ENCODE measurements around the gene RPL31.

The RPL31 gene

DNA sequence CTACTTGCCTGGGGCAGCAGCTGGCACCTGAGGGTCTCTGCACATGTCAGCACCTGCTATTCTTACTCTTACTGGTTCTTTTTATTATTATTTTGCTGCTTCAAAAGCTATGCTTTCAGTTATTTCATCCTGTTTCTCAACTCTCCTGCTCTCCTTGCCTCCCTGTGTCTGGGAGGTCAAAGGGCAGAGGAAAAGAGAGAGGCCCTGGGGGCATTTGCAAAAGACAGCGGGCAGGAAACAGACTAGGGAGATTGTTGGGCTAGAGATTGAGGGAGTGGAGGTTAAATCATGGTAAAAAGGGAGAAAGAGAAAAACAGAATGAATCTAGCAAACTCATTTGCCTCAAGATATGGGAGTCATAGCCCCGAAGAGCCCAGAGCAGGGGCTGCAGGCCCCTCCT, 21.1 kb upstream of the RPL31 start:
- in situ Hi-C loops (cut with HindIII; ENCODE audit: low pct_ligation_motif_present, low sequenced_read_pairs) = no loop called here
- H3K36me3 ChIP-seq (replicated peaks) = peaks cover 37% of the 10 kb centered on the region
- no peak overlapping the region for H3K27ac ChIP-seq
- H3K4me3 ChIP-seq (ENCODE audit: low read depth, low read length) = no peak overlapping the region
- TF ChIP-seq, protein P1, sequence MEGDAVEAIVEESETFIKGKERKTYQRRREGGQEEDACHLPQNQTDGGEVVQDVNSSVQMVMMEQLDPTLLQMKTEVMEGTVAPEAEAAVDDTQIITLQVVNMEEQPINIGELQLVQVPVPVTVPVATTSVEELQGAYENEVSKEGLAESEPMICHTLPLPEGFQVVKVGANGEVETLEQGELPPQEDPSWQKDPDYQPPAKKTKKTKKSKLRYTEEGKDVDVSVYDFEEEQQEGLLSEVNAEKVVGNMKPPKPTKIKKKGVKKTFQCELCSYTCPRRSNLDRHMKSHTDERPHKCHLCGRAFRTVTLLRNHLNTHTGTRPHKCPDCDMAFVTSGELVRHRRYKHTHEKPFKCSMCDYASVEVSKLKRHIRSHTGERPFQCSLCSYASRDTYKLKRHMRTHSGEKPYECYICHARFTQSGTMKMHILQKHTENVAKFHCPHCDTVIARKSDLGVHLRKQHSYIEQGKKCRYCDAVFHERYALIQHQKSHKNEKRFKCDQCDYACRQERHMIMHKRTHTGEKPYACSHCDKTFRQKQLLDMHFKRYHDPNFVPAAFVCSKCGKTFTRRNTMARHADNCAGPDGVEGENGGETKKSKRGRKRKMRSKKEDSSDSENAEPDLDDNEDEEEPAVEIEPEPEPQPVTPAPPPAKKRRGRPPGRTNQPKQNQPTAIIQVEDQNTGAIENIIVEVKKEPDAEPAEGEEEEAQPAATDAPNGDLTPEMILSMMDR (IDR thresholded peaks at IDR 0.05; ENCODE audit: low read depth, low read length, missing control alignments) = no peak
- no peaks in the 10 kb centered on the region for H3K27me3 ChIP-seq (replicated peaks)
- DNase-seq = no peak

DNA sequence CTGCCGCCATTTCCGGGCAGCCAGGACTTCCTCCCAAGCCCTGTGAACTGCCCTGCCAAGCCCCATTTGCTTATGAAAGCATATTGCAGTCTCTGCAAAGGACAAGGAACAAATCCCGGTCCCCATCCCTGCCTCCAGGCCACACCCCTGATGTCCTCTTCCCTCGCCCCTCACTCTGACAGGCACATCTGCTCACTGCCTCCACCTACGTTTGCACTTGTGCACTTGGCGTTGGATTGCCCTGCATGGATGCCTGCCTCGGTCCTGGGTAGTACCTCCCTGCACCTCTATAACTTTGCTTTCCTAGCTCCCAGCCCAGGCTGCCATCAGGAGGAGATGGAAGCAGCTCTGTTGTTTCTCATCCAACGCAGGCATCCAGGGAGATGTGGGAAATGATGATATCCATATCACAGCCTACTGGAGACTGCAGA, 19.6 kb upstream of the RPL31 start:
- TF ChIP-seq, protein P1 (IDR thresholded peaks at IDR 0.05; ENCODE audit: low read depth, low read length, missing control alignments) = no peak
- peaks cover 31% of the 10 kb centered on the region for H3K36me3 ChIP-seq (replicated peaks)
- no peak for DNase-seq
- in situ Hi-C loops (cut with HindIII; ENCODE audit: low pct_ligation_motif_present, low sequenced_read_pairs) = no loop called here
- no peak overlapping the region for H3K27ac ChIP-seq
- no peaks in the 10 kb centered on the region for H3K27me3 ChIP-seq (replicated peaks)
- H3K4me3 ChIP-seq (ENCODE audit: low read depth, low read length) = no peak overlapping the region

DNA sequence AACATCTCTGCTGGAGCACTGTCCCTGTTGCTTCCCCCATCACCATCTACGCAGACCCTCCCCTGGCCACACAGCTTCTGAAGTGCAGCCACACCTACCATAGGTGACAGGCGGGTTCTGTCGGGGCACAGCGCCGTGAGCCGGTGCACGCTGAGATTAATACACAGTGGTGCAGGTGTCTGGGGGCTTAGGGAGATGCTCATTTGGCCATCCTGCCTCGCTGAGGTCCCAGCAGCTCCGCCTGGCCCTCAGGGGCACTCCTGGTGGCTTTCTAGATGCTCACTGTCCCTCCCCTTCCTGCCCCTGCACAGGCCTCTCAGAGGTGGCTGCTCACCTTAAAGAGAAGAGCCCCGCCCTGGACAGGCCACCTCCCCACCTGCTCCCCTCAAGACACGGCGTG, 18.9 kb upstream of the RPL31 start:
- in situ Hi-C loops (cut with HindIII; ENCODE audit: low pct_ligation_motif_present, low sequenced_read_pairs) = no loop called here
- Histone ChIP-seq H3K4me3 (ENCODE audit: low read depth, low read length) (no peak overlapping the region), H3K27me3 (replicated peaks) (no peaks in the 10 kb centered on the region), H3K27ac (no peak overlapping the region), H3K36me3 (replicated peaks) (peaks cover 34% of the 10 kb centered on the region)
- TF ChIP-seq, protein P1 (IDR thresholded peaks at IDR 0.05; ENCODE audit: low read depth, low read length, missing control alignments) = no peak
- DNase-seq = no peak

DNA sequence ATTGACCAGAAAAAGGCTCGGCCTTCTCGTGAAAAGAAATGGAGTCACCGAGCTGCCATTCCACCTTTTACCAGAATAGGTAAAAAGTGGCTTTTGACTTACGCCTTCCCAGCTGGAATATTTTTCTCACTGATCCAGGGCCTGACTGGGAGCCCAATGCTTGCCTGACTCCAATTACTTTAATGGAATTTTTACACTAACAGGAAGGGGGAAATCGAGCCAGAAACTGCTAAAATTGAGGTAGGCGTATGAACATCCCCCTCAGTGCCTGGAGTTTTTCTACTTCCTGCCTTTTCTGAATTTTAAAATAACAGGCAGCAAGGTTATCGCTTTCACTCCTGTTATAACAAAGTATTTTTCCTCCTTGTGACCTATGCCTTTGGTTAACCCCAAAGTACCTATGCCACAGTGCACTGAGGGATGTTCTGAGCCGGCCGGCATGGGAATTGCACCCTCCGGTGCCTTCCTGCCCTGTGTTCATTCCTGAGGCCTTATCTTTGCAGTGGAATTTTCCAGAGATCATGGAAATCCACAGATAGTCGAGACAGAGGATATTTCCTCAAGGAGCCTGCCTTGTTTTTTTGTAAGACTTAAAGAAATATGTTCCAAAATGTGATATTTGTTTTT, 18.3 kb upstream of the RPL31 start:
- Histone ChIP-seq H3K4me3 (ENCODE audit: low read depth, low read length) (no peak overlapping the region), H3K27me3 (replicated peaks) (no peaks in the 10 kb centered on the region), H3K27ac (no peak overlapping the region), H3K36me3 (replicated peaks) (peaks cover 34% of the 10 kb centered on the region)
- in situ Hi-C loops (cut with HindIII; ENCODE audit: low pct_ligation_motif_present, low sequenced_read_pairs) = no loop called here
- DNase-seq = no peak
- TF ChIP-seq, protein P1 (IDR thresholded peaks at IDR 0.05; ENCODE audit: low read depth, low read length, missing control alignments) = no peak

DNA sequence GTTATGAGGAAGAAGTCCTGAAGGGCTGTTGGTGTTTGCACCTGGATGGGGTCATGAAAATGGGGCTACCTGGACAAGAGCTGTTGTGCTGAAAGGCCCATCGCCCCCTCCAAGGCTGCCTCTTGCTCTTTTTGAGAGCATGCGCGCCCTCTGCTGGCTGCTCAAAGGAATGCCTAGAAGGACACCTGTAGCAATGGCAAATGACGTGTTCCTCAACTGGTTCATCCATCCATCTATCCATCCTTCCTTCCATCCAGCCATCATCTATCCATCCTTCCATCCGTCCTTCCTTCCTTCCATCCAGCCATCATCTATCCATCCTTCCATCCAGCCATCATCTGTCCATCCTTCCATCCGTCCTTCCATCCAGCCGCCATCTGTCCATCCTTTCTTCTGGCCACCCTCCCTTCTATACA, 17.2 kb upstream of the RPL31 start:
- DNase-seq = peak; percentile 59
- Histone ChIP-seq H3K27ac (no peak overlapping the region), H3K4me3 (ENCODE audit: low read depth, low read length) (no peak overlapping the region), H3K27me3 (replicated peaks) (no peaks in the 10 kb centered on the region), H3K36me3 (replicated peaks) (peaks cover 30% of the 10 kb centered on the region)
- TF ChIP-seq, protein P1 (IDR thresholded peaks at IDR 0.05; ENCODE audit: low read depth, low read length, missing control alignments) = peak; percentile 93
- in situ Hi-C loops (cut with HindIII; ENCODE audit: low pct_ligation_motif_present, low sequenced_read_pairs) = no loop called here

DNA sequence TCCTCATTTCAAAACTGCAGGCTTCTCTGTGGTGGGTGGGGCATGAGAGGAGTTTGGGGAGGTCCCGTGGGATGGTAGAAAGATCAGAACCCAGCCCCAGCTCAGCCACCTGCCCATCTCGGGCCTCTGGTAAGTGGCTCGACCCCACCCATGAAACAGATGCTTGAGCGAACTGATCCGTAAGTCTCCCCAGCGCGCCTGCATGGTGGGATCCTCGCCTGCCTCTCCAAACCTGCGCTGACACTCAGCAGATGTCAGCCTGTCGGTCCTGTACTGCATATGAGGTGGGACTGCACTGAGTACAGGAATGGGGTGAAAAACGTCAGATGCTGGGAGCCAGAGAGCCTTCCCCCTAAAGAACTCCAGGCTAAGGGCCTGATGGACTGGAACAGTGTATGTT, 15.9 kb upstream of the RPL31 start:
- Histone ChIP-seq H3K4me3 (ENCODE audit: low read depth, low read length) (no peak overlapping the region), H3K27me3 (replicated peaks) (no peaks in the 10 kb centered on the region), H3K27ac (no peak overlapping the region), H3K36me3 (replicated peaks) (peaks cover 28% of the 10 kb centered on the region)
- in situ Hi-C loops (cut with HindIII; ENCODE audit: low pct_ligation_motif_present, low sequenced_read_pairs) = no loop called here
- TF ChIP-seq, protein P1 (IDR thresholded peaks at IDR 0.05; ENCODE audit: low read depth, low read length, missing control alignments) = no peak
- no peak for DNase-seq
